Endothelial cell (in vitro differentiated cells): ENCODE data around the gene GTF2H4. TPM values are rescaled to one million over a fixed set of nuclear protein-coding genes. Genes with fewer than 3 reads are reported as not detected.

Source experiments
- DNase-seq: peaks from one replicate; pipeline ENCODE4 v3.0.0; 2021; ENCODE audit warnings: low spot score
- H3K27ac Mint-ChIP-seq: one replicate; pipeline ENCODE4 v1.8.0; 2021; ENCODE audit warnings: mixed read lengths, inconsistent platforms; ENCODE audit not compliant: unreplicated experiment
- H3K27me3 Mint-ChIP-seq: one replicate; pipeline ENCODE4 v1.8.0; 2021; ENCODE audit warnings: mild to moderate bottlenecking, moderate library complexity, mixed read lengths, inconsistent platforms; ENCODE audit not compliant: unreplicated experiment
- H3K36me3 Mint-ChIP-seq: one replicate; pipeline ENCODE4 v1.8.0; 2021; ENCODE audit warnings: mild to moderate bottlenecking, low read depth, mixed read lengths, inconsistent platforms; ENCODE audit not compliant: unreplicated experiment
- H3K4me1 Mint-ChIP-seq: one replicate; pipeline ENCODE4 v1.8.0; 2021; ENCODE audit warnings: mild to moderate bottlenecking, mixed read lengths, inconsistent platforms; ENCODE audit not compliant: unreplicated experiment
- H3K4me3 Mint-ChIP-seq: one replicate; pipeline ENCODE4 v1.8.0; 2021; ENCODE audit warnings: mild to moderate bottlenecking, mixed read lengths, inconsistent platforms; ENCODE audit not compliant: unreplicated experiment
- H3K9me3 Mint-ChIP-seq: one replicate; pipeline ENCODE4 v1.8.0; 2021; ENCODE audit warnings: mixed read lengths, inconsistent platforms; ENCODE audit not compliant: unreplicated experiment
- total RNA-seq: library from RNA; stranded (reverse); fragmentation: NEBNext Ultra II Directional; extraction: Animal tissue kit (Norgen Biotek cat#: 25700); gene quantifications from one replicate; pipeline ENCODE4 v1.2.1, GENCODE V29; 2021; ENCODE audit not compliant: unreplicated experiment
- TF ChIP-seq, protein P1 (sequence below): fragments of 200-600 bp; sonication (generic); IDR thresholded peaks from one replicate; pipeline ENCODE4 v1.5.0; 2021; ENCODE audit warnings: antibody characterized with exemption; ENCODE audit not compliant: unreplicated experiment

Gene GTF2H4
- total RNA-seq, 1 donor from 2014 or later = 47.6 TPM

DNA sequence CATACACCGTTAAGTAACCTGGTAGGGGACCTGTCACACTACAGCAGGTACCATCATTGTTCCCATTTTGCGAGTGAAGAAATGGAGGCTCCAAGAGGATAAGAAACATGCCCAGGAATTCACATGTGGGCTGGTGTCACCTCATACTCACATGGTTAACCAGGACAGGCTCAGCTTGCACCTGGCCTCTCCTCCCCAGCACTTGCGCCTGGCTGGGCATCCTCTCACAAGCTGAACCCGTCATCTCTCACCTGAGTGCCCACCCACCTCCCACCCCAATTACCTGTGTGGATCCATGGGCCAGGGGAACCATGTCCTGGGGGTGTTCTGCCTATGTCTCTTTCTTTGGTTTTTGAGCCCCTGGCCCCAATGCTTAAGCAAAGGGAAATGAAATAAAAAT lies 22.5 kb downstream of the GTF2H4 start:
- Mint-ChIP-seq H3K36me3 (peaks cover 16% of the 10 kb centered on the region), H3K27ac (no peak overlapping the region), H3K4me3 (no peak overlapping the region), H3K9me3 (no peaks in the 10 kb centered on the region), H3K4me1 (no peaks in the 10 kb centered on the region), H3K27me3 (no peaks in the 10 kb centered on the region)
- DNase-seq = no peak
- TF ChIP-seq, protein P1, sequence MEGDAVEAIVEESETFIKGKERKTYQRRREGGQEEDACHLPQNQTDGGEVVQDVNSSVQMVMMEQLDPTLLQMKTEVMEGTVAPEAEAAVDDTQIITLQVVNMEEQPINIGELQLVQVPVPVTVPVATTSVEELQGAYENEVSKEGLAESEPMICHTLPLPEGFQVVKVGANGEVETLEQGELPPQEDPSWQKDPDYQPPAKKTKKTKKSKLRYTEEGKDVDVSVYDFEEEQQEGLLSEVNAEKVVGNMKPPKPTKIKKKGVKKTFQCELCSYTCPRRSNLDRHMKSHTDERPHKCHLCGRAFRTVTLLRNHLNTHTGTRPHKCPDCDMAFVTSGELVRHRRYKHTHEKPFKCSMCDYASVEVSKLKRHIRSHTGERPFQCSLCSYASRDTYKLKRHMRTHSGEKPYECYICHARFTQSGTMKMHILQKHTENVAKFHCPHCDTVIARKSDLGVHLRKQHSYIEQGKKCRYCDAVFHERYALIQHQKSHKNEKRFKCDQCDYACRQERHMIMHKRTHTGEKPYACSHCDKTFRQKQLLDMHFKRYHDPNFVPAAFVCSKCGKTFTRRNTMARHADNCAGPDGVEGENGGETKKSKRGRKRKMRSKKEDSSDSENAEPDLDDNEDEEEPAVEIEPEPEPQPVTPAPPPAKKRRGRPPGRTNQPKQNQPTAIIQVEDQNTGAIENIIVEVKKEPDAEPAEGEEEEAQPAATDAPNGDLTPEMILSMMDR = no peak

DNA sequence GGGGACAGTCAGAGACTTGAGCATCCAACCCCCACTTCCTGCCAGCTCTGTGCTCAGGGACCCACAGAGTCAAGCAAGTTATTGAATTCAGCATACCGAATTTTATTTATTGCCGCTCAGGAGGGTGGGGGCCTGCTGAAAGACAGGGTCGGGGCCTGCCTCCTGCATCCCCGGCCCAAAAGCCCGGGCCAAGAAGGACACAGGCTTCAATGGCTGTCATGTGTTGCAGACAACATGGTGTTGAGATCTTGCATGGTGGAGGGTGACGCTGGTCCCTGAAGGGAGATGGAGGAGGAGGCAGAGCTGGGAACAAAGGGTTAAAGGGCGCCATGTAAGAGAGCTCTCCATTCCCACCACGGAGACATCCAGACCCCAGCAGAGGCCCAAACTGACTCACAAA lies 23.3 kb downstream of the GTF2H4 start:
- no peaks in the 10 kb centered on the region for H3K27me3 Mint-ChIP-seq
- H3K4me3 Mint-ChIP-seq = no peak overlapping the region
- no peaks in the 10 kb centered on the region for H3K9me3 Mint-ChIP-seq
- DNase-seq = no peak
- no peaks in the 10 kb centered on the region for H3K4me1 Mint-ChIP-seq
- no peak overlapping the region for H3K27ac Mint-ChIP-seq
- TF ChIP-seq, protein P1 = no peak
- H3K36me3 Mint-ChIP-seq = peaks cover 16% of the 10 kb centered on the region

DNA sequence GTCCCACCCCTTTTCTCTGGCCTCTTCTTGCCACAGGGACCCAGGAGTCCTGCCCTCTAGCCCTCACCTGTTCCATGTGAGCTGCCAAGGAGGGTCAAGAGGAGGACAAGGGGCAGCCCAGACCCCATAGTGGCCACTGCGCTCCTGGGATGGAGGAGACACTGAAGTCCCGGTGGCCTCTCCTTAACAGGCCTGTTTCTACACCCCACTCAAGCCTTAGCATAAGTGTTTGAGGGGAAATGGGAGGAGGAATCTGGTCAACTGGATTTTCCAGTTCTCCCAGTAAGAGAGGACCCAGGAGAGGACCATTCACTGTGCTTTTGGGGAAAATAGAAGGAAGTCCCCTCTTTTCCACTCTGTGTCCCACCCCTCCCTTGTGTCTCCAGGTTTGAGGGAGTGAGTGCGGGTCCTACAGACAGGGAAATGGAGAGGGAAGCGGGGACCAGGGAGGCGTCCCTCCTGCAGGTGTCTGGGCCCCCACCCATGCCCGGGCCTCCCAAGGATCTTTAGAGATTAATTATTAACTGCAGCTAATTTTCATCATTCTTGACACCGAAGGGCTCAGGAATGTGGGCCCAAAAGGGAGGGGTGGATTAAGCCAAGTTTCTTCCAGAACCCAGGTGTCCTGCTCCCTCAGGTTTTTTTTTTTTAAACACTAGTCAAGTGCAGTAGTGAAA lies 24.1 kb downstream of the GTF2H4 start, which contains the start of gene SFTA2:
Gene SFTA2, minus strand, starts transcription at position 202 of the 677 bp plus-strand sequence. Its CDS starts 74 bp downstream, at position 128.
- Mint-ChIP-seq H3K9me3 (no peaks in the 10 kb centered on the region), H3K4me3 (no peak within 1 kb of the TSS), H3K4me1 (peaks cover 3% of the 10 kb centered on the region), H3K27ac (no peak within 1 kb of the TSS), H3K27me3 (no peaks in the 10 kb centered on the region), H3K36me3 (peaks cover 16% of the 10 kb centered on the region)
- no peak for DNase-seq
- TF ChIP-seq, protein P1 = no peak

DNA sequence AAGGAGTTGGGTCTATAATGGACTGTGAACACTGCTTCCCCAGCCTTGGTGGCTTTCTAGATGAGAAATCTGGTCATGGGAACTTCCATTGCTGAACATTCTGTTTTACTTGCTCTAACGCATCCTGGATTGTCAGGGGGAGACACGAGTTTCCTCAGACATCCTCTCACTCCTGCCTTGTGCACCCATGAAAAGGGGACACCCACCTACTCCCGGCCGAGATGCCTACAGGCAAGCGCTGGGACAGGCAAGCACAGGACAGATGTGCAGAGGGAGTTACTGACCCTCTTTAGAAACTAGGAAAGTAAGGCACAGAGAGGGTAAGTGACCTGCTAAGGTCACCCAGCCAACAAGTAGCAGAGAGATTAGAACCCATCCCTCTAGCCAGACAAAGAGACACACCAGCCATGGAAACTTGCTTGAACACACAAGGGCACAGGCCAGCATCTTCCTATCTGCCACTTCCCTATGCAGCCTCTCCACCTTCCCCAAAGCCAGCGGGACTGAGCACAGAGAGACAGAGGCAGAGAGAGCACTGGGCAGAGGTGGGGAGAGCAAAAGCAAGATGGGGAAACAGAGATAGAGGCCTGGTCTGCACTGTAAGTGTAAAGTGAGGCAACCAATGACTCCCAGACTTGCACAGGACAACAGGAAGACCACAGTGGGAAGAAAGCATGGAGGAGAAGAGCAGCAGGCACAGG lies 24.8 kb downstream of the GTF2H4 start:
- TF ChIP-seq, protein P1 = no peak
- Mint-ChIP-seq H3K4me1 (peaks cover 3% of the 10 kb centered on the region), H3K27me3 (no peaks in the 10 kb centered on the region)

DNA sequence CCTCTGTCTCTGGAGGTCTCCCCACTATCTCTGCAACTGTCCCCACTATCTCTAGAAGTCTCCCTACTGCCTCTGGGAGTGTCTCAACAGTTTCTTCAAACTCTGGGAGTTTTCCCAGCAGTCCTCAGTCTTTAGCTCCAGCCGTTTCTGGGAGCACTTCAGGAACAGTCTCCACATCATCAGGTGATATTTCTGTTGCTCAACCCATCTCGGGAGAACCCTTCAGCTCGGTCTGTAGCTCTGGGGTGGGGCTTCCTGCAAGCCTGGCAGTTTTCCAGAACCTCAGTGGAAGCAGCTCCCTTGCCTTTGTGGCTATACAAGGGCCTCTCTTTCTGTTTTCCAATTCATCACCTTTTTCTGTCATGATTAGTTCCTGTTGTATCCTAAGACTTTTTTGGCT lies 27.0 kb downstream of the GTF2H4 start:
- DNase-seq = no peak
- no peaks in the 10 kb centered on the region for H3K36me3 Mint-ChIP-seq

More for the DNA sequence above, 24.8 kb downstream of the GTF2H4 start:
- Mint-ChIP-seq H3K9me3 (no peaks in the 10 kb centered on the region), H3K27ac (no peak overlapping the region), H3K4me3 (no peak overlapping the region), H3K36me3 (peaks cover 11% of the 10 kb centered on the region)
- no peak for DNase-seq

More for the DNA sequence above, 27.0 kb downstream of the GTF2H4 start:
- peaks cover 2% of the 10 kb centered on the region for H3K27me3 Mint-ChIP-seq
- TF ChIP-seq, protein P1 = no peak
- no peak overlapping the region for H3K27ac Mint-ChIP-seq
- H3K4me3 Mint-ChIP-seq = peak overlapping the region; percentile 9
- peaks cover 3% of the 10 kb centered on the region for H3K4me1 Mint-ChIP-seq
- H3K9me3 Mint-ChIP-seq = no peaks in the 10 kb centered on the region
